ENCODE results near the gene URM1.

URM1 gene

GRCh38 chr9:128428644-128429512 lies 57.7 kb downstream of the URM1 start:
- Histone ChIP-seq H3K36me3 (ENCODE audit: control insufficient read depth in 2 of 2, insufficient read depth in 2 of 2, low read length in 2 of 2) (no peaks in the 10 kb centered on the region), H3K4me1 (ENCODE audit: control insufficient read depth in 2 of 2, insufficient read depth in 2 of 2, low read length in 2 of 2) (no peaks in the 10 kb centered on the region), H3K9ac (ENCODE audit: low read depth in 1 of 2, low read length in 2 of 2) (no peak overlapping the region), H3K9me3 (ENCODE audit: control insufficient read depth in 2 of 2, low read length in 2 of 2) (no peaks in the 10 kb centered on the region), H3K27ac (ENCODE audit: low read depth in 2 of 2, low read length in 2 of 2) (no peak overlapping the region), H3K27me3 (ENCODE audit: control insufficient read depth in 2 of 2, insufficient read depth in 2 of 2, low read length in 2 of 2) (no peaks in the 10 kb centered on the region), H3K4me3 (ENCODE audit: low read length in 2 of 2) (no peak overlapping the region)

- no peaks in the 10 kb centered on the region for H3K36me3 ChIP-seq (ENCODE audit: control insufficient read depth in 2 of 2, insufficient read depth in 2 of 2, low read length in 2 of 2)
- H3K4me3 ChIP-seq (ENCODE audit: low read length in 2 of 2), result no peak overlapping the region
- no peak overlapping the region for H3K27ac ChIP-seq (ENCODE audit: low read depth in 2 of 2, low read length in 2 of 2)
- H3K9me3 ChIP-seq (ENCODE audit: control insufficient read depth in 2 of 2, low read length in 2 of 2), result no peaks in the 10 kb centered on the region
- H3K4me1 ChIP-seq (ENCODE audit: control insufficient read depth in 2 of 2, insufficient read depth in 2 of 2, low read length in 2 of 2), result no peaks in the 10 kb centered on the region
- no peak overlapping the region for H3K9ac ChIP-seq (ENCODE audit: low read depth in 1 of 2, low read length in 2 of 2)
- no peaks in the 10 kb centered on the region for H3K27me3 ChIP-seq (ENCODE audit: control insufficient read depth in 2 of 2, insufficient read depth in 2 of 2, low read length in 2 of 2)
Measured at GRCh38 chr9:128429513-128430086, 58.4 kb downstream of the URM1 start.

DNA sequence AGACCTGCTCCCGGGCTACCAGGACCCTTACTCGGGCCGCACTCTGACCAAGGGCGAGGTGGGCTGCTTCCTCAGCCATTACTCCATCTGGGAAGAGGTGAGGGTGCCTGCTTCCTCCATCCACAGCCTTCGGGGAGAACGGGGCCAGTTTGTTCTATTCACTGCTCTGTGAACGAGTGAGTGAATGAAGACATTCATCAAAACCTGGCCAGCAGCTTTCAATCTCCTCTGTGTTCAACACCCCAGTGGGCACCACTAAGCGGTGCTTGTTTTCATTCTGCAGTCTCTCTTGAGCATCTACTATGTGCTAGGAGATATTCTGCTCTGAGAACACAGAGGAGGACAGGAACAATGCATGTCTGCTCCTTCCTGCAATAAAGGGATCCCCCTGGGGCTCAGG lies 60.0 kb downstream of the URM1 start:
- H3K9me3 ChIP-seq (ENCODE audit: control insufficient read depth in 2 of 2, low read length in 2 of 2), result no peaks in the 10 kb centered on the region
- no peak overlapping the region for H3K27ac ChIP-seq (ENCODE audit: low read depth in 2 of 2, low read length in 2 of 2)
- H3K36me3 ChIP-seq (ENCODE audit: control insufficient read depth in 2 of 2, insufficient read depth in 2 of 2, low read length in 2 of 2), result no peaks in the 10 kb centered on the region
- H3K4me3 ChIP-seq (ENCODE audit: low read length in 2 of 2), result no peak overlapping the region
- H3K27me3 ChIP-seq (ENCODE audit: control insufficient read depth in 2 of 2, insufficient read depth in 2 of 2, low read length in 2 of 2), result no peaks in the 10 kb centered on the region
- H3K9ac ChIP-seq (ENCODE audit: low read depth in 1 of 2, low read length in 2 of 2), result no peak overlapping the region
- H3K4me1 ChIP-seq (ENCODE audit: control insufficient read depth in 2 of 2, insufficient read depth in 2 of 2, low read length in 2 of 2), result no peaks in the 10 kb centered on the region

DNA sequence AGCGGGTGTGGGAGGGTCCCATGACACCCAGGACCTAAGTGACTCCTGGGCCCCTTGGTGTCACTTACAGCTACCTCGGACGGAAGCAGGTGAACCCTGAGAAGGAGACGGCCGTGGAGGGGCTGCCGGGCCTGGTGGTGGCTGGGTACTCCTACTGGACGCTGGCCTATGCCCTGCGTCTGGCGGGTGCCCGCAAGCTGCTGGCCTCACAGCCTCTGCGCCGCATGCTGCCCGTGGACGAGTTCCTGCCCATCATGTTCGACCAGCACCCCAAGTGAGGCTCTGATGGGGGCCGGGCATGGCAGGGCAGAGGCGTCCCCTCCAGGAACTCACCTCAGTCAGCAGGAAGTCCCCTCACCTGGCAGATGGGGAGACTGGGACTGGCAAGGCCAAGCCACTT lies 63.2 kb downstream of the URM1 start:
- Histone ChIP-seq H3K9ac (ENCODE audit: low read depth in 1 of 2, low read length in 2 of 2) (no peak overlapping the region), H3K9me3 (ENCODE audit: control insufficient read depth in 2 of 2, low read length in 2 of 2) (no peaks in the 10 kb centered on the region), H3K4me3 (ENCODE audit: low read length in 2 of 2) (no peak overlapping the region), H3K4me1 (ENCODE audit: control insufficient read depth in 2 of 2, insufficient read depth in 2 of 2, low read length in 2 of 2) (no peaks in the 10 kb centered on the region), H3K27ac (ENCODE audit: low read depth in 2 of 2, low read length in 2 of 2) (no peak overlapping the region), H3K36me3 (ENCODE audit: control insufficient read depth in 2 of 2, insufficient read depth in 2 of 2, low read length in 2 of 2) (no peaks in the 10 kb centered on the region), H3K27me3 (ENCODE audit: control insufficient read depth in 2 of 2, insufficient read depth in 2 of 2, low read length in 2 of 2) (no peaks in the 10 kb centered on the region)

- Histone ChIP-seq H3K27ac (ENCODE audit: low read depth in 2 of 2, low read length in 2 of 2) (no peak overlapping the region), H3K4me3 (ENCODE audit: low read length in 2 of 2) (no peak overlapping the region), H3K9me3 (ENCODE audit: control insufficient read depth in 2 of 2, low read length in 2 of 2) (no peaks in the 10 kb centered on the region), H3K4me1 (ENCODE audit: control insufficient read depth in 2 of 2, insufficient read depth in 2 of 2, low read length in 2 of 2) (no peaks in the 10 kb centered on the region), H3K9ac (ENCODE audit: low read depth in 1 of 2, low read length in 2 of 2) (no peak overlapping the region), H3K27me3 (ENCODE audit: control insufficient read depth in 2 of 2, insufficient read depth in 2 of 2, low read length in 2 of 2) (no peaks in the 10 kb centered on the region), H3K36me3 (ENCODE audit: control insufficient read depth in 2 of 2, insufficient read depth in 2 of 2, low read length in 2 of 2) (no peaks in the 10 kb centered on the region)
Measured at GRCh38 chr9:128435611-128436010, 64.4 kb downstream of the URM1 start.

DNA sequence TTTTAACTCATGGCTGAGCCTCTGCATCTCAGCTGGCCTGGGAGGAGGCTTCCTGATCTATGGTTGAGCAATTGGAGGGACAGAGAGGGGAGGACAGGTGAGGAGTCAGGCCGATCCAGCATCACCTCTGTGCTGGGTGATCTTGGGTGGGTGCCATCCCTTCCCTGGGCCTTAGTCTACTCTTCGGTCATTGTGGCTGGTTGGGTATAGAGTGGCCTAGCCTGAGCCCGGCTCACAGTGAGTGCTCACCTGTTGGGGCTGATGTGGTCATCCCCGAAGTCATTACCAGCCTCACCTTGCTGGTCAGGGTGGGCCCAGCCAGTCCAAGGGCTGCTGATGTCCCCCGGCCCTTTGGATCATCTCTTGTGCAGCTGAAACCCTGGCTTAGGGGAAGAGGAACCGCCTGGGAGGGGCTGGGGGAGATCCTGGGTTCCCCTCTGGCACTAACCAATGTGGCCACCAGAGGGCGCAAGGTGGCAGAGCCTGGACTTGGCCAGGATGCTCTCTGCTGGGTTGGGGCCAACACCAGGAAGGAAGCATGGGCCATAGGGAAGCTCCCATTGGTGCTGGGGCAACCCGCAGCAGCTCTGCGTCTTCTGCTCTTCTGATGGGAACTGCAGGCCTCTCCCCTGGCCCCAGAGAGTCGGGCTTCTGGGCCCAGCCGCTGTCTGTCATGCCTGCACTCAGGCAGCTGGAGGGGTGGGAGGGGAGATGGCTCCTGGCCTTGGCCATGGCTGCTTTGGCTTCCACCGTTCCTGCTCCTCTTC lies 67.4 kb downstream of the URM1 start:
- Histone ChIP-seq H3K4me3 (ENCODE audit: low read length in 2 of 2) (no peak overlapping the region), H3K27ac (ENCODE audit: low read depth in 2 of 2, low read length in 2 of 2) (no peak overlapping the region), H3K27me3 (ENCODE audit: control insufficient read depth in 2 of 2, insufficient read depth in 2 of 2, low read length in 2 of 2) (no peaks in the 10 kb centered on the region), H3K4me1 (ENCODE audit: control insufficient read depth in 2 of 2, insufficient read depth in 2 of 2, low read length in 2 of 2) (no peaks in the 10 kb centered on the region), H3K36me3 (ENCODE audit: control insufficient read depth in 2 of 2, insufficient read depth in 2 of 2, low read length in 2 of 2) (no peaks in the 10 kb centered on the region), H3K9ac (ENCODE audit: low read depth in 1 of 2, low read length in 2 of 2) (no peak overlapping the region), H3K9me3 (ENCODE audit: control insufficient read depth in 2 of 2, low read length in 2 of 2) (no peaks in the 10 kb centered on the region)

- no peaks in the 10 kb centered on the region for H3K36me3 ChIP-seq (ENCODE audit: control insufficient read depth in 2 of 2, insufficient read depth in 2 of 2, low read length in 2 of 2)
- no peaks in the 10 kb centered on the region for H3K9me3 ChIP-seq (ENCODE audit: control insufficient read depth in 2 of 2, low read length in 2 of 2)
- no peaks in the 10 kb centered on the region for H3K27me3 ChIP-seq (ENCODE audit: control insufficient read depth in 2 of 2, insufficient read depth in 2 of 2, low read length in 2 of 2)
- no peak overlapping the region for H3K9ac ChIP-seq (ENCODE audit: low read depth in 1 of 2, low read length in 2 of 2)
- no peak overlapping the region for H3K27ac ChIP-seq (ENCODE audit: low read depth in 2 of 2, low read length in 2 of 2)
- H3K4me3 ChIP-seq (ENCODE audit: low read length in 2 of 2), result no peak overlapping the region
- H3K4me1 ChIP-seq (ENCODE audit: control insufficient read depth in 2 of 2, insufficient read depth in 2 of 2, low read length in 2 of 2), result no peaks in the 10 kb centered on the region
Measured at GRCh38 chr9:128439273-128439672, 68.1 kb downstream of the URM1 start.

Data from mucosa of rectum (tissue), 2 donors.